ENCODE data around the gene TMEM255B.
"Not testable (repeated sequence)": the region's sequence is repeated elsewhere in the genome, so short reads cannot be mapped to it uniquely, and the experiment has no call there.

- TF ChIP-seq MTA1 (IDR thresholded peaks at IDR 0.05; ENCODE audit: borderline replicate concordance); ATF2 (CRISPR knock-in tag; IDR thresholded peaks at IDR 0.05); KDM1A (IDR thresholded peaks at IDR 0.05); SP1 (CRISPR knock-in tag; IDR thresholded peaks at IDR 0.05); CEBPB (tag; IDR thresholded peaks at IDR 0.05); MXI1 (IDR thresholded peaks at IDR 0.05; ENCODE audit: low read depth, low read length): not testable (repeated sequence)
These were observed 33.5 kb upstream of the TMEM255B start for GRCh38 chr13:113725329-113726105.
